ENCODE data around the gene KIF1A. TPM values are rescaled to one million over a fixed set of nuclear protein-coding genes. Genes with fewer than 3 reads are reported as not detected.

The KIF1A gene
- total and polyA plus RNA-seq, 10 of the 15 experiments (the other 5 are each of a cell fraction or from before 2014, with no cell fraction given), result 0.04 to 0.95 (median 0.06) TPM; not detected in 5

DNA sequence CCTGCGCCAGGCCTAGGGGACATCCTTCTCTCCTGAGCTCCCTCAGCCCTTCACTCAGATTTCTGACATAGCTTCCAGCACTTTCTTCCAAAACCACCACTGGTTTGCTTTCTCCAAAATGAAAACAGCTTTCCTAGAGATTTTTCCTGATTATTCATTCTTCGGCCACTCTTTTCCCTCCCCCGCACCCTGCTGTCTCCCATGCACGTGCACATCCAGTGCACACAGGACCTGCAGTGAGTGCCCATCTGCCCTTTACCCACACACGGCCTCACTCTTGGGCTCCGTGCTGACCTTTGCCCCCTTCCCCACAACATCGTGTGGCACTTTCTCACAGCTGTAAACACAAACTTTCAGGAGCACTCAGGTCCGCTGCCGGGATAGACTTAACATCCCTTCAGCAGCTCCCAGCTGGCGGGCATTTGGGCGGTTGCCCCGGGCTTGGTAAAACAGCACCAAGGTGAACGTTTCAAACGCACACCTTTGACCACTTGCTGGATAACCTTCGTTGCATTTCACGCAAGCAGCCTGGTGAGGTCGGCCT is 25.8 kb downstream of the KIF1A start (continued):
- TF ChIP-seq SMAD1 (IDR thresholded peaks at IDR 0.05; ENCODE audit: low read depth, partially characterized antibody) (no peak), ATF3 (IDR thresholded peaks at IDR 0.05; ENCODE audit: borderline replicate concordance, extremely low read depth, low read depth, low read length) (no peak), SMAD5 (IDR thresholded peaks at IDR 0.05; ENCODE audit: low read depth) (no peak), WRNIP1 (IDR thresholded peaks at IDR 0.05; ENCODE audit: borderline replicate concordance, low read depth, low read length) (no peak), POU2F2 (IDR thresholded peaks at IDR 0.05; ENCODE audit: borderline replicate concordance, low read depth, low read length) (no peak), ZNF207 (IDR thresholded peaks at IDR 0.05; ENCODE audit: borderline replicate concordance) (no peak), IRF4 (IDR thresholded peaks at IDR 0.05; ENCODE audit: low read depth, low read length) (no peak), ZNF217 (IDR thresholded peaks at IDR 0.05) (no peak), CBX5 (IDR thresholded peaks at IDR 0.05; ENCODE audit: low read depth) (no peak), BCLAF1 (IDR thresholded peaks at IDR 0.05) (no peak)
- TF ChIP-seq, protein P1, sequence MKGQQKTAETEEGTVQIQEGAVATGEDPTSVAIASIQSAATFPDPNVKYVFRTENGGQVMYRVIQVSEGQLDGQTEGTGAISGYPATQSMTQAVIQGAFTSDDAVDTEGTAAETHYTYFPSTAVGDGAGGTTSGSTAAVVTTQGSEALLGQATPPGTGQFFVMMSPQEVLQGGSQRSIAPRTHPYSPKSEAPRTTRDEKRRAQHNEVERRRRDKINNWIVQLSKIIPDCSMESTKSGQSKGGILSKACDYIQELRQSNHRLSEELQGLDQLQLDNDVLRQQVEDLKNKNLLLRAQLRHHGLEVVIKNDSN (IDR thresholded peaks at IDR 0.05; ENCODE audit: borderline replicate concordance, extremely low read length, insufficient read depth, low read depth, low read length), result no peak
- TF ChIP-seq, protein P2, sequence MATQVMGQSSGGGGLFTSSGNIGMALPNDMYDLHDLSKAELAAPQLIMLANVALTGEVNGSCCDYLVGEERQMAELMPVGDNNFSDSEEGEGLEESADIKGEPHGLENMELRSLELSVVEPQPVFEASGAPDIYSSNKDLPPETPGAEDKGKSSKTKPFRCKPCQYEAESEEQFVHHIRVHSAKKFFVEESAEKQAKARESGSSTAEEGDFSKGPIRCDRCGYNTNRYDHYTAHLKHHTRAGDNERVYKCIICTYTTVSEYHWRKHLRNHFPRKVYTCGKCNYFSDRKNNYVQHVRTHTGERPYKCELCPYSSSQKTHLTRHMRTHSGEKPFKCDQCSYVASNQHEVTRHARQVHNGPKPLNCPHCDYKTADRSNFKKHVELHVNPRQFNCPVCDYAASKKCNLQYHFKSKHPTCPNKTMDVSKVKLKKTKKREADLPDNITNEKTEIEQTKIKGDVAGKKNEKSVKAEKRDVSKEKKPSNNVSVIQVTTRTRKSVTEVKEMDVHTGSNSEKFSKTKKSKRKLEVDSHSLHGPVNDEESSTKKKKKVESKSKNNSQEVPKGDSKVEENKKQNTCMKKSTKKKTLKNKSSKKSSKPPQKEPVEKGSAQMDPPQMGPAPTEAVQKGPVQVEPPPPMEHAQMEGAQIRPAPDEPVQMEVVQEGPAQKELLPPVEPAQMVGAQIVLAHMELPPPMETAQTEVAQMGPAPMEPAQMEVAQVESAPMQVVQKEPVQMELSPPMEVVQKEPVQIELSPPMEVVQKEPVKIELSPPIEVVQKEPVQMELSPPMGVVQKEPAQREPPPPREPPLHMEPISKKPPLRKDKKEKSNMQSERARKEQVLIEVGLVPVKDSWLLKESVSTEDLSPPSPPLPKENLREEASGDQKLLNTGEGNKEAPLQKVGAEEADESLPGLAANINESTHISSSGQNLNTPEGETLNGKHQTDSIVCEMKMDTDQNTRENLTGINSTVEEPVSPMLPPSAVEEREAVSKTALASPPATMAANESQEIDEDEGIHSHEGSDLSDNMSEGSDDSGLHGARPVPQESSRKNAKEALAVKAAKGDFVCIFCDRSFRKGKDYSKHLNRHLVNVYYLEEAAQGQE (IDR thresholded peaks at IDR 0.05; ENCODE audit: low read depth, low read length), result no peak
